GM18951 (cell line): ENCODE measurements around the gene ARMH1.
"Not testable (repeated sequence)": the region's sequence is repeated elsewhere in the genome, so short reads cannot be mapped to it uniquely, and the experiment has no call there.

Experiments used
- POLR2A ChIP-seq: IDR thresholded peaks from 4 replicates; pipeline ENCODE4 v1.6.1; 2011; ENCODE audit warnings: mild to moderate bottlenecking; ENCODE audit not compliant: insufficient read length, insufficient read depth; ENCODE audit errors: extremely low read depth
- in situ Hi-C: fragments of 300-500 bp; cut with MboI; formaldehyde crosslinking; loops from one replicate; pipeline ENCODE4 v1.12.0; 2022; ENCODE audit warnings: low sequenced_read_pairs, mixed read lengths, inconsistent platforms; ENCODE audit not compliant: unreplicated experiment

Gene ARMH1

DNA sequence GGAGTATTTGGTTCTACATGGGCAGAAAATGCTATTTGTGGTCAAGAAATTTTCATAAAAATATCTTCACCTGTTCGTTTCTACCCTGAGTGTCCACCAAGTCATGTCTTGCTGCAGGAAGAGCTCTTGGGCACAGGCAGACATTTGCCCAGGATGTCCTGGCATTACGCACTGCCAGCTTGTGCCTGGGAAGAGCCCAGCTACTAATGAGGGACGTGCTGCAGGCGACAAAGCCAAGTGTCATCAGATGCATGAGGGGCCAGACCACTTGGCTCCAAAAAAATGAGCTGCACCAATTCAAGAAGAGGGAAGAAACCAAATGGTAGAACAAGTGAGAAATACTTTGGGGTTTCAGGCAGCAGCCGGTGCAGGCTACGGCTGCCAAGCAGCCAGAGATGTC is 43.6 kb downstream of the ARMH1 start:
- in situ Hi-C loops: no loop called here
- no peak for TF ChIP-seq POLR2A

DNA sequence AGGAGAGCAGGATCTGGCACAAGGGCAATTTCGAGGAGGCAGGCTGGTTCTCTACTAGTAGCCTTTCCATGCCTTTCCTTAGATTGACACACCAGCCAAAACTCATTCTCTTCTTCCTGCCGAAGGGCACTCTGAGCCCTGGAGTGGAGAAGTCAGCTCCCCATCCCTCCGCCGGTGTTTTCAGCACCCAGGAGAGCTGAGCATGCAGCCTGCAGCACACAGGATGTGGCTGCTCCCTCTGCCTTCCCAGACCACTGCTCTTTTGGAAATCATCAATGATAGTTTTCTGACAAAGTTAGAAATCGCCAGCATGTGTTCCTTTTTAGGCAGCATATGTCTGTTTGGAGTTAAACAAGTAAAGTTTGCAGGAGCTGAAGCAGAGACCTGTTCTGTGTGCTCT is 44.8 kb downstream of the ARMH1 start:
- TF ChIP-seq POLR2A: no peak
- in situ Hi-C loops: no loop called here

DNA sequence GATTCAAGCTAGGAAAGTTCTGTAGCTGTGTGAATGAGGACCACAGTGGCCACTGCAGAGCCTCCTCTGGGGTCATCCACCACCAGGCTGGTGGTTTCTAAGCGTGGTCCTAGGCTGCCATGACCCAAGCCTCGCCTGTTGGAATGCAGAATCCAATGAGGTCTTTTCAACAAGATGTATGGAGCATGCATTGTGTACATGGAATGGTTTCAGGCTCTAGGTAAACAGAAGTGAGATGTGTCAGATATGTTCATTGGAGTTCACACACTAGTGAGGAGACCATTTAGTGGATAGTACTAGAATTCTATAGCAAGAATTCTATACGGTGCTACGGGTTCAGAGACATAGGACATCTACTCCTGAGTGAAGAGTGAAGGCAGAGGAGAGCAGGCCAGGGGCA is 45.8 kb downstream of the ARMH1 start:
- no peak for TF ChIP-seq POLR2A
- in situ Hi-C loops: no loop called here

DNA sequence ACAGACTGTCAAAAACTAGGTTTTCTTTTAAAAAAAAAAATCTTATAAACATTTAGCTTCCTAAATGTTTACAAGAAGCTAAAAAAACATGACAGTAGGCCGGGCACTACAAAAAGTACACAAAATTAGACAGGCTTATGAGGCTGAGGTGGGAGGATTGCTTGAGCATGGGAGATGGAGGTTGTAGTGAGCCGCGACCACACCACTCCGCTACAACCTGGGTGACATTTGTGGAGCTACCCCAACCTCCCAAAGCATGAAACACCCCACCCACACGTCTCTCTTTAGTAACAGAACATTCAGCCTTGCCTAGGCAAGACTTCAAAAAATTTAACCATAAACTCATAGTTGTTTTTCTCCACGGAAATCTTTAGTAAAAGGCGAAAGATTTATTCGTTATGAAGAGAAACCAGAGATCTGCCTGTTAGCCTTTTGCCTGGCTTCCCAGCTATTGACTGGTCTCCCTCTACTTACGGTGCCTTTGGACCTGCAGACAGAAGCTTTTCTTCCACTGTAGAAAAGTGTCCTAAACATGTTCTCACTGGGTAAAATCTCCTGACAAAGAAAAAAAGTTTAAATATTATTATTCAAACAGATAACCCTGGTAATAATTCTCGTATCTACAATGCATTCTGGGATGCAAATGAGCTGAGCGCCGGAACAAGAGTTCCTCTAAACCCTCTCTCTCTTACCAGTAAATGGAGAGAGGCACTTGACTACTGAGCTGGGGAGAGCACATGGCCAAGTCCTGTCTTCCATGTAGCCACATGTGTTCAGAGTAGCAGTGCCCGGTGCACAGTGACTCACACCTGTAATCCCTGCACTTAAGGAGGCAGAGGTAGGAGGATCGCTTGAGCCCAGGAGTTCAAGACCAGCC is 47.2 kb downstream of the ARMH1 start:
- in situ Hi-C loops: no loop called here
- TF ChIP-seq POLR2A: peak; percentile 100

DNA sequence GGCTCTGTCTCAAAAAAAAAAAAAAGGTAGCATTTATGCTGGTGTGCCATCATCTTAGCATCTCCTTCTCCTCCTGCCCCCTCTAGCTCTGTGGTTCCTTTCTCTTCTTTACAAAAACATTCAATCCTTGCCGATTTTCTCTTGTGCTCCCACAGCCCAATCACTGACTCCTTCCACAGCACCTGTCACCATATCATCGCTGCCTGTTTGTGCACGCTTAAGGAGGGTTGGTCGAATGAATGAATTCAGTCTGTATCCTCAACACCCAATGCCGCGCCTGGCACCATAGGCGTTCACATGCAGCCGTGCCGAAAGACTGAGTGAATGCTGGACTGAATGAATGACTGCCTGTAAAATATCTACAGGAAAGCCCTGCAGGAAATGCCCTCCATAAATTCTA is 48.5 kb downstream of the ARMH1 start:
- no peak for TF ChIP-seq POLR2A
- in situ Hi-C loops: no loop called here

DNA sequence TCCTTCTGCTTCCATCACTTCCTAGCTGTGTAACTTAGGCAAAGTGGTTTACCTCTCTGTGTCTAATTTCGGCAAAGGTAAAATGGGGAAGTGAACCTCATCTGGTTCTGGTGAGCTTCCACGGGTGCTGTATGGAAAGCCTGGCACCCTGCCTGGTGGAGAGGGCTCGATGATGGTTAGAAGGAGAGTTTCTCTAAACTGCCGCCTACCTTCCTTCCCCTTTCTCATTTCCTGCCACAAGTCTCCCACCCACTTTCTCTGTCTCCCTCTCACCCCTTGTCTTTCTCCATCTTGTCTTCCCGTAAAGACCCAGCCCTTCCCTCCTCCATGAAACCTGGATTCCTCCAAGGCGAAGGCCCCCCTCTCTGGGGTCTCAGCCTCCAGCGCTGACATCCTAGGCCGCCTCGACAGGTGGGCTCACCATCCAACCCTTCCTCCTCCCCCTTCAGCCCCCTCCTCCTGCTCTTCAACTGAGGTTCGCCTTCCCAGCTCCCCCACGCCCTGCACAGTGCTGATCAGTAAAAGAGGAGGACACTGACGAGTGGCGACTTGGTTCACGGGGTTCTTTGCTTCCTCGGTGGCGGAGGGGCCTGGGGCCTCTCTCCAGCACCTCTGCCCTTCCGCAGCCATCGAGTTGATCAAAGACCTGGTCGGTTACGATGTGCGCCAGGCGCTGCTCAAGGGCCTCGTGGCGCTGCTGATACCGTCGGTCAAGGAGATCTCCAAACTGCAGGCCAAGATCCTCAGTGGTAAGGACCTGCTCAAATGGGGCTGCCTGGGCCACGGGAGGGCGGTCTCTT is 49.2 kb downstream of the ARMH1 start:
- no peak for TF ChIP-seq POLR2A

DNA sequence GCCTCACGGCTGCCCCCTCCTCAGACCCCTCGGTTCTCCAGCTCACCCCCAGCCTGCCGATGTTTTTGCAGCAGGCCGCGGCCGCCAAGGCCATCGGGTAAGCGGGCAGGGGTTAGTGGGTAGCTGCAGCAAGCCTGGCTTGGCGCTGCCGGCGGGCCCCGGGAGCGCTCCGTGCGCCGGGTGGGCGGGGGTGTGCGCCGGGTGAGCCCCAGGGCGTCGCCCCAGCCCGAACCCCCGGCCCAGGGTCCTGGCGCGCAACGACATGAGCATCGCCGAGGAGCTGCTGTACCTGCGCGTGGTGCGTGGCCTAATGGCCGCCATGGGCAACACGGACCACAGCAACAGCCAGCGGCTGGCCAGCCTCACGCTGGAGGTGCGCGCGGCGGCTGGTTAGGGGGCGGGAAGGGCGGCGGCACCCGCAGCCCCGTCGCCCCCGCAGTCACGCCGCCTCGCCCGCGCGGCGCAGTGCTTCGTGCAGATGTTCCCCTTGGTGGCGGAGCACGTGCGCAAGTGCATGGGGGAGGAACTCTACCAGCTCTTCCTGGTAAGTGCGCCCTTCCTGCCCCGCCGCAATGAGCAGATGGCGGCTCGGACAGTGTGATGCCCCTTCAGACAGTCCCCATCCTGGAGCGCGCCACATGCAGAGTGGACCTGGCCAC is 49.9 kb downstream of the ARMH1 start:
- in situ Hi-C loops: no loop called here
- TF ChIP-seq POLR2A: no peak

More for the DNA sequence above, 49.2 kb downstream of the ARMH1 start:
- in situ Hi-C loops: no loop called here

DNA sequence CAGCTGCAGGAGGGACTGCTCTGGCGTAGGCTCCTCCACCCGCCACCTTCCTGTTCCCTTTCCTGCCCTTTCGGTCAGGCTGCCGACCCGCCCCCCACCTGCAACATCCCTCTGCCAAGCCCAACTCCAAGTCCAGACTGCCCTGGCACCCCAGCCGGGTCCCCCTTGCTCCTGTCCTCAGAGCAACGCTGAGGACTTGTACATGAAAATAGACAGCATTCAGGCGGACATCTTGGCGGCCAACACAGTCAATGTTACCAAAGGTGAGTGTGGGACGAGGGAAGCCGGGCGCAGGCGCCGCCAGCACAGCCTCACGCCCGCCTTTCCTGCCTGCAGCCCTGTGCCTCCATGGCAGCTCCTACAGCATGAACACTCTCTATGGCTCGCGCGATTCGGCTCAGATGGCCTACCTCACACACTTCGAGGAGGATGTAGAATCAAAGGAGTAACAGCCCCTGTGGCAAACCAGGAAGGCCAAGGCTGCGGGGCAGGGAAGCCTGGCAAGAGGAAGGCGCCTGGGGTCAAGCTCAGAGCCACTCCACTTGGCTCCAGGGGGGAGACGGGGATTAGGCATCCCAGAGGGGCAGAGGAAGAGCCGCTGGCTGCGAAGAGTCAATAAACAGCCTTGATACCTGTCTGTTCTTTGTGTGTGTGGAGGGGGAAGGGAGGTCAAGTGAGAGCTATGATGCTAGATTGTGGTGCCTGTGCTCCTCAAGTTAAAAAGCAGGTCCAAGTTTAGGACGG is 50.6 kb downstream of the ARMH1 start:
- in situ Hi-C loops: no loop called here

DNA sequence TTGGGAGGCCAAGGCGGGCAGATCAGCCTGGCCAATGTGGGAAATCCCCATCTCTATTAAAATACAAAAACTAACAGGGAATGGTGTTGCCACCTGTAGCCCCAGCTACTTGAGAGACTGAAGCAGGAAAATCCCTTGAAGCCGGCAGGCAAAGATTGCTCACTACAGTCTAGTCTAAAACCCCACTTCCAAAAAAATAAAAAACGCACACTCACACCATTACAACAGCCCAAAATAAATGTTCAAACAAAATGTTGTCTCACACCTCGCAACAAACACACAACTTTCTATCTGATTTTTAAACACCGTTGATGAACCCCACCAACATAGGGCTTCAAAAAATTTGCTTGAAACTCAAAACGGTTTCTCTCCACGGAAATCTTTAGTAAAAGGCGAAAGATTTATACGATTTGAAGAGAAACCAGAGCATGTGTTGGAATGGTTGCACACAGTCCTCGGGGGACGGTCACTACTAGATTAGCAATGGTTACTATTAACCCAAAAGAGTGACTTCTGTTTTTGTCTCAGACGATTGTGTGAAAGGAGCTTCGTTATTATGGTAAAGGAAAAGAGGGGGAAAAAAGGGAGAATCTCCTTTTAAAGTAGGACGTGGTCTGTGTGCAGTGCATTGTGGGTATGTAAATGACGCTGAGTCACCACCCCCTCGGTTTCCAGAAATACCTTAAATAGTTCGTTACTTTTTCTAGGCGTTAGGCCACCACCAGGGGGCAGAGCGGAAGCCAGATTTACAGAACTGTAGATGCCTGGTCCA is 56.4 kb downstream of the ARMH1 start, which contains the start of gene RNU5D-1:
RNU5D-1 (minus strand) TSS at position 430 of the 772 bp plus-strand sequence.
- in situ Hi-C loops: no loop called here
- TF ChIP-seq POLR2A: peak; percentile 98

More for the DNA sequence above, 50.6 kb downstream of the ARMH1 start:
- TF ChIP-seq POLR2A: no peak

DNA sequence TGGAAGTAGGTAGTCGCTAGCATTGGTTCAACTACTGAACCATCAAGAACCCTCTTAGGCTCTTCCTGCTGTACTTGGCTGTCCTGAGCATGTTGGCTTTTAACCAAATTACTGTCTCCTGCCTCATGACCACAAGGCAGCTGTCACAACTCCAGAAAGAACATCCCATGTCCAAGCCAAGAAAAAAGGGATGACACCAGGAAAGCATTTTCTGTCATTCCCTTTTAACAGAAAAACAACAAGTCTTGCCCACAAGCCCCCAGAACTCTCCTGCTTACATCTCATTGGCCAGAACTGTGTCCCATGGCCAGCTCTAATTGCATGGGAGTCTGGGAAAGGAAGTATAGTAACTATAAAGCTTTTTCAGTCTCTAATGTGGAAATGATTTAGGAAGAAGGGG is 58.9 kb downstream of the ARMH1 start:
- in situ Hi-C loops: no loop called here
- TF ChIP-seq POLR2A: no peak

DNA sequence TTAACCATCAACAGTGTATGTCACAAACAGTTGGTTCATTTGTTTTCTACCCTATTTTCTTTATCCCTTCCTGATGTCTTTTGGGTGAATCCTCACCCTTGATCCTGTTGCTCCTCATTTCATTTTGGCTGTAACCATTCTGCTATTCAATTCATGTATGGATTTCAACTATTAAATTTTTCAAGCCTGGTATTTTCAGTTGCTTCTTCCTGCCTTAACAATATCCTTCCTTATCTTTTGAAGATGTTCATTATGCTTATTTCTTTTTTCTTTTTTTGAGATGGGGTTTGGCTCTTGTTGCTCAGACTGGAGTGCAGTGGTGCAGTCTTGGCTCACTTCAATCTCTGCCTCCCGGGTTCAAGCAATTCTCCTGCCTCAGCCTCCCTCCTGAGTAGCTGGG is 59.3 kb downstream of the ARMH1 start:
- in situ Hi-C loops: no loop called here
- no peak for TF ChIP-seq POLR2A

DNA sequence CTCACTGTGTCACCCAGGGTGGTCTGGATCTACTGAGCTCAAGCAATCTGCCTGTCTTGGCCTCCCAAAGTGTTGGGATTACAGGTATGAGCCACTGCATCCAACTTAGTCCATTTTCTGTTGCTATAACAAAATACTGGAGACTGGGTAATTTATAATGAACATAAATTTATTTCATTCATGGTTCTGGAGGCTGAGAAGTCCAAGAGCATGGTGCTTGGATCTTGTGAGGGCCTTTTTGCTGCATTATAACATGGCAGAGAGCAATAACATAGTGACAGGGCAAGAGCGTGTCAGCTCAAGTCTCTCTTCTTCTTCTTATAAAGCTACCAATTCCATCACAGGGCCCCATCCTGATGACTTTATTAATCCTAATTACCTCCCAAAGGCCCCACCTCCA is 61.5 kb downstream of the ARMH1 start:
- in situ Hi-C loops: no loop called here

DNA sequence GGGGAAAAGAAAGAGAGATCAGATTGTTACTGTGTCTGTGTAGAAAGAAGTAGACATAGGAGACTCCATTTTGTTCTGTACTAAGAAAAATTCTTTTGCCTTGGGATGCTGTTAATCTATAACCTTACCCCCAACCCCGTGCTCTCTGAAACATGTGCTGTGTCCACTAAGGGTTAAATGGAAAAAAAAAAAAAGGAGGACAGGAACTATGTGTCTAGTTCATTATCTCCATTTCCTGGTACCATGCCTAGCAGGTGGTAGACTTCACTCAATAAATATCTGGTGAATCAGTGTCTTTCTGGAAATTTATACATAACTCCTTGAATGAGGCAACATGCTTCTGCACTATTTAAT is 64.4 kb downstream of the ARMH1 start:
- in situ Hi-C loops: not testable (repeated sequence)

More for the DNA sequence above, 61.5 kb downstream of the ARMH1 start:
- no peak for TF ChIP-seq POLR2A
